ENCODE results near the gene CFDP1.

CFDP1 gene

GRCh38 chr16:75402821-75403475, 30.4 kb downstream of the CFDP1 start:
- DNase-seq, result no peak

GRCh38 chr16:75402159-75402820, 31.0 kb downstream of the CFDP1 start:
- no peak for DNase-seq

- no peak for DNase-seq
Measured at GRCh38 chr16:75401691-75402090, 31.6 kb downstream of the CFDP1 start.

- DNase-seq, result no peak
Measured at GRCh38 chr16:75398333-75398732, 35.0 kb downstream of the CFDP1 start.

GRCh38 chr16:75394941-75395340, 38.4 kb downstream of the CFDP1 start:
- no peak for DNase-seq

- DNase-seq, result no peak
Measured at GRCh38 chr16:75392906-75393305, 40.4 kb downstream of the CFDP1 start.

- no peak for DNase-seq
Measured at GRCh38 chr16:75390926-75391653, 42.2 kb downstream of the CFDP1 start.

GRCh38 chr16:75389096-75389690, 44.1 kb downstream of the CFDP1 start:
- no peak for DNase-seq

GRCh38 chr16:75387951-75388350, 45.4 kb downstream of the CFDP1 start:
- no peak for DNase-seq

GRCh38 chr16:75385507-75386152, 47.7 kb downstream of the CFDP1 start:
- no peak for DNase-seq

GRCh38 chr16:75383141-75383540, 50.2 kb downstream of the CFDP1 start:
- DNase-seq, result no peak

- DNase-seq, result no peak
Measured at GRCh38 chr16:75382611-75383010, 50.7 kb downstream of the CFDP1 start.

GRCh38 chr16:75380870-75381269, 52.4 kb downstream of the CFDP1 start:
- no peak for DNase-seq

- peak; percentile 32 to 43 for DNase-seq
Measured at GRCh38 chr16:75379911-75380847, 53.1 kb downstream of the CFDP1 start.

- no peak for DNase-seq
Measured at GRCh38 chr16:75379339-75379738, 54.0 kb downstream of the CFDP1 start.

GRCh38 chr16:75378616-75379015, 54.7 kb downstream of the CFDP1 start:
- no peak for DNase-seq

GRCh38 chr16:75377729-75378386, 55.4 kb downstream of the CFDP1 start:
- DNase-seq, result no peak

- no peak for DNase-seq
Measured at GRCh38 chr16:75376475-75377161, 56.7 kb downstream of the CFDP1 start.

- no peak for DNase-seq
Measured at GRCh38 chr16:75374388-75374787, 58.9 kb downstream of the CFDP1 start.

GRCh38 chr16:75372236-75372856, 61.0 kb downstream of the CFDP1 start:
- DNase-seq, result no peak
